K562 (cell line): ENCODE data around the gene PSMD2.

ENCODE experiments used
- ESRRA ChIP-seq: fragments of 450-650 bp; IDR thresholded peaks from 2 replicates; pipeline ENCODE4 v1.6.1; 2014; ENCODE audit warnings: low read depth, mild to moderate bottlenecking, moderate library complexity, borderline replicate concordance
- FOS ChIP-seq: IDR thresholded peaks from 3 replicates; pipeline ENCODE4 v1.6.1; 2011; ENCODE audit not compliant: insufficient read length; ENCODE audit errors: extremely low read depth
- HDGF ChIP-seq: fragments of 450-650 bp; IDR thresholded peaks from 2 replicates; pipeline ENCODE4 v1.6.1; 2016
- PTRF ChIP-seq: fragments of 450-650 bp; IDR thresholded peaks from 2 replicates; pipeline ENCODE4 v1.6.1; 2016; ENCODE audit warnings: mild to moderate bottlenecking, missing genetic modification characterization, missing compliant biosample characterization
- PTTG1 ChIP-seq: fragments of 450-650 bp; IDR thresholded peaks from 2 replicates; pipeline ENCODE4 v1.6.1; 2016; ENCODE audit warnings: low read depth, mild to moderate bottlenecking, missing genetic modification characterization, missing compliant biosample characterization

DNA sequence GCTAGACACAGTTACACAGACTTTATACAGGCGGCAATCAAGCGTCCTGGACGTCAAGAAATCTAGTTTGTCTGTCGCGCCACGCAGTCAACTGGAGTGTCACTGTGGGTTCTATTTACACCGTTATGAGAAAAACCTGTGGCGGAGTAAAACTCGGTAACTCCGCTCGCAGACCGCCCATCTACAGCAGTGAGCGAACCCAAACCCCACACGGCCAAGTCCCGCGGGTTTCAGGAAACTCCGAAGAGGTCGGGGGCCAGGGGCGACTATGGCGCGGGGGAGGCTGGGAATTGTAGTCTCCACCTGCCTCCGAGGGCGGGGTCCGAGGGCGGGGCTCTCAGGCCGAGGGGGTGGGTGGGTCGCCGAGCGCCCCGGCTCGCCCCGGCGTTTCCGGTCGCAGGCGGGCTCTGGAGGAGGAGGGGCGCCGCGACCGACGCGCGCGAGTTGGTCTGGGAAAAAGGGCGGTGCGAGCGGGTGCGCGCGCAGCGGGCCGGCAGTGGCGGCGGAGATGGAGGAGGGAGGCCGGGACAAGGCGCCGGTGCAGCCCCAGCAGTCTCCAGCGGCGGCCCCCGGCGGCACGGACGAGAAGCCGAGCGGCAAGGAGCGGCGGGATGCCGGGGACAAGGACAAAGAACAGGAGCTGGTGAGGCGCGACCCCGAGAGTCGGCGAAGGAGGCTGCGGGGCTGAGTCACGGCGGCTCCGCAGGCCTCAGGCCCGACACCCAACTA is at the start of gene PSMD2:
- TF ChIP-seq HDGF (no peak), PTRF (tag) (no peak), FOS (no peak), ESRRA (no peak), PTTG1 (no peak)
